ENCODE measurements around the gene CFAP91.

- TF ChIP-seq POLR2A (IDR thresholded peaks at IDR 0.05) = no peak
- TF ChIP-seq, protein P1, sequence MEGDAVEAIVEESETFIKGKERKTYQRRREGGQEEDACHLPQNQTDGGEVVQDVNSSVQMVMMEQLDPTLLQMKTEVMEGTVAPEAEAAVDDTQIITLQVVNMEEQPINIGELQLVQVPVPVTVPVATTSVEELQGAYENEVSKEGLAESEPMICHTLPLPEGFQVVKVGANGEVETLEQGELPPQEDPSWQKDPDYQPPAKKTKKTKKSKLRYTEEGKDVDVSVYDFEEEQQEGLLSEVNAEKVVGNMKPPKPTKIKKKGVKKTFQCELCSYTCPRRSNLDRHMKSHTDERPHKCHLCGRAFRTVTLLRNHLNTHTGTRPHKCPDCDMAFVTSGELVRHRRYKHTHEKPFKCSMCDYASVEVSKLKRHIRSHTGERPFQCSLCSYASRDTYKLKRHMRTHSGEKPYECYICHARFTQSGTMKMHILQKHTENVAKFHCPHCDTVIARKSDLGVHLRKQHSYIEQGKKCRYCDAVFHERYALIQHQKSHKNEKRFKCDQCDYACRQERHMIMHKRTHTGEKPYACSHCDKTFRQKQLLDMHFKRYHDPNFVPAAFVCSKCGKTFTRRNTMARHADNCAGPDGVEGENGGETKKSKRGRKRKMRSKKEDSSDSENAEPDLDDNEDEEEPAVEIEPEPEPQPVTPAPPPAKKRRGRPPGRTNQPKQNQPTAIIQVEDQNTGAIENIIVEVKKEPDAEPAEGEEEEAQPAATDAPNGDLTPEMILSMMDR (IDR thresholded peaks at IDR 0.05) = no peak
Observed at GRCh38 chr3:119703820-119704531, 1.2 kb downstream of the CFAP91 start.
